A549 (cell line): ENCODE measurements around the gene CATSPERB. TPM values are rescaled to one million over a fixed set of nuclear protein-coding genes. Genes with fewer than 3 reads are reported as not detected.
A peak's percentile ranks its signal among the peaks of the same experiment; 100 is the strongest.

ENCODE experiments used
- ATAC-seq, 2 experiments: fragments of 200-7000 bp in 1 of 2; fragments of >200 bp in 1 of 2; cut with Nextera tagmentation in 1 of 2; cut with Tn5 transposase in 1 of 2; 3 replicates each; pipeline versions ENCODE4 v1.8.0 to v1.9.1; 2018 to 2020; ENCODE audit warnings: mild to moderate bottlenecking in 1 of 2, moderate library complexity in 1 of 2
- CTCF ChIA-PET: fragments of 300-600 bp; sonication (Branson Sonifier 250); formaldehyde crosslinking; extraction: SDS; loops from one replicate; lab custom pipeline; 2021; ENCODE audit warnings: antibody characterized with exemption, inconsistent platforms; lab: Yijun Ruan, JAX
- POLR2A ChIA-PET: fragments of 350-600 bp; formaldehyde crosslinking; extraction: SDS; loops from one replicate; lab custom pipeline; 2021; ENCODE audit warnings: antibody characterized with exemption, inconsistent platforms; lab: Yijun Ruan, JAX
- DNase-seq, 2 experiments: peaks; one replicate each; pipeline versions ENCODE4 v3.0.0 to v3.0.0-alpha.2; 2011 to 2016; ENCODE audit warnings: low read depth in 1 of 2, low spot score in 1 of 2
- FAIRE-seq: peaks from 2 replicates; lab custom pipeline; 2011; peaks lifted over from hg19 to GRCh38; lab: Jason Lieb, UNC
- H3K27ac ChIP-seq, 2 experiments: fragments of >200 bp; sonication (Bioruptor Twin); formaldehyde crosslinking; 3 replicates each; pipeline ENCODE4 v1.5.1; 2016 to 2017
- H3K4me1 ChIP-seq: fragments of >200 bp; sonication (Bioruptor Twin); formaldehyde crosslinking; 3 replicates; pipeline ENCODE4 v1.6.1; 2016
- H3K4me2 ChIP-seq: fragments of >200 bp; sonication (Bioruptor Twin); formaldehyde crosslinking; 3 replicates; pipeline ENCODE4 v1.6.1; 2016
- H3K4me3 ChIP-seq: fragments of >200 bp; sonication (Bioruptor Twin); formaldehyde crosslinking; 3 replicates; pipeline ENCODE4 v1.5.1; 2016
- H3K9me3 ChIP-seq: fragments of >200 bp; sonication (Bioruptor Twin); formaldehyde crosslinking; 3 replicates; pipeline ENCODE4 v1.6.1; 2016
- CBX2 ChIP-seq: fragments of 200-600 bp; sonication (generic); IDR thresholded peaks from 2 replicates; pipeline ENCODE4 v1.6.1; 2016; ENCODE audit warnings: low read depth, mild to moderate bottlenecking, borderline replicate concordance
- CHD4 ChIP-seq: fragments of 200-600 bp; sonication (generic); IDR thresholded peaks from 2 replicates; pipeline ENCODE4 v1.6.1; 2016; ENCODE audit warnings: antibody characterized with exemption, mild to moderate bottlenecking, borderline replicate concordance
- CTCF ChIP-seq: fragments of >200 bp; sonication (Bioruptor Twin); formaldehyde crosslinking; IDR thresholded peaks from 3 replicates; pipeline ENCODE4 v1.5.1; 2016
- FOSB ChIP-seq: fragments of 250-450 bp; sonication (Bioruptor Pico); IDR thresholded peaks from 2 replicates; pipeline ENCODE4 v1.5.0; 2020; ENCODE audit warnings: mild to moderate bottlenecking, moderate library complexity
- HES2 ChIP-seq: fragments of >200 bp; sonication (Bioruptor Twin); formaldehyde crosslinking; IDR thresholded peaks from 2 replicates; pipeline ENCODE4 v1.6.1; 2016
- HEYL ChIP-seq: fragments of 250-450 bp; sonication (Bioruptor Pico); IDR thresholded peaks from 2 replicates; pipeline ENCODE4 v1.8.0; 2021; ENCODE audit warnings: mild to moderate bottlenecking, moderate library complexity
- HMGXB4 ChIP-seq: fragments of 250-450 bp; sonication (Bioruptor Pico); IDR thresholded peaks from 2 replicates; pipeline ENCODE4 v1.5.0; 2021; ENCODE audit warnings: mild to moderate bottlenecking, moderate library complexity, borderline replicate concordance
- HOXA7 ChIP-seq: fragments of 250-450 bp; sonication (Bioruptor Pico); IDR thresholded peaks from 2 replicates; pipeline ENCODE4 v1.5.0; 2020; ENCODE audit warnings: mild to moderate bottlenecking, moderate library complexity
- JUN ChIP-seq, 2 experiments: fragments of >200 bp; sonication (Bioruptor Twin); formaldehyde crosslinking; IDR thresholded peaks; 2 replicates in 1 of 2; 3 replicates in 1 of 2; pipeline ENCODE4 v1.6.1; 2016 to 2017
- MAX ChIP-seq: IDR thresholded peaks from 2 replicates; pipeline ENCODE4 v1.6.1; 2012
- RCOR1 ChIP-seq: fragments of 150-350 bp; IDR thresholded peaks from 2 replicates; pipeline ENCODE4 v1.6.1; 2014; ENCODE audit warnings: antibody characterized with exemption, low read length, low read depth
- RFX5 ChIP-seq: fragments of 450-650 bp; IDR thresholded peaks from 2 replicates; pipeline ENCODE4 v1.7.1; 2014; ENCODE audit warnings: antibody characterized with exemption, mild to moderate bottlenecking, moderate library complexity
- RNF2 ChIP-seq: fragments of 200-600 bp; sonication (generic); IDR thresholded peaks from 2 replicates; pipeline ENCODE4 v1.6.1; 2016; ENCODE audit warnings: low read depth, mild to moderate bottlenecking, antibody characterized with exemption, moderate library complexity, borderline replicate concordance
- TP53 ChIP-seq: fragments of 250-450 bp; sonication (Bioruptor Pico); IDR thresholded peaks from 2 replicates; pipeline ENCODE4 v1.5.0; 2021; ENCODE audit warnings: mild to moderate bottlenecking, moderate library complexity
- ZC3H11A ChIP-seq: fragments of 450-650 bp; IDR thresholded peaks from 2 replicates; pipeline ENCODE4 v1.6.1; 2014; ENCODE audit warnings: antibody characterized with exemption, mild to moderate bottlenecking
- ZNF302 ChIP-seq: fragments of 250-450 bp; sonication (Bioruptor Pico); IDR thresholded peaks from 2 replicates; pipeline ENCODE4 v1.9.0; 2021; ENCODE audit warnings: inconsistent platforms, mild to moderate bottlenecking, moderate library complexity
- WGBS: methylation state at CpG from one replicate; pipeline ENCODE4 v1.1.6; 2017; ENCODE audit errors: missing lambda C conversion rate; 5-methylcytosine and 5-hydroxymethylcytosine counted together
- polyA plus RNA-seq, 4 experiments: library from polyadenylated mRNA; depleted of rRNA in 3 of 4; stranded (reverse); fragments of >200 nt; fragmentation: RNase III in 1 of 4; extraction: RNeasy Plus Mini Kit Qiagen cat#74134 plus additional on column Dnase treatment in 1 of 4; gene quantifications; 2 replicates in 3 of 4; 3 replicates in 1 of 4; pipeline ENCODE4 v1.2.3, GENCODE V29; 2011 to 2017

CATSPERB gene
- polyA plus RNA-seq, 2 of the 4 experiments (the other 2 are of a cell fraction) = 0.05 TPM; not detected in 1

- Histone ChIP-seq H3K4me1 (no peaks in the 10 kb centered on the region), H3K9me3 (no peaks in the 10 kb centered on the region), H3K4me3 (no peak overlapping the region), H3K4me2 (no peak overlapping the region), H3K27ac (no peak overlapping the region)
- ATAC-seq (no peak), DNase-seq (no peak), FAIRE-seq (no peak)
- TF ChIP-seq FOSB (CRISPR knock-in tag) = no peak
- no peak for TF ChIP-seq JUN (IDR thresholded peaks at IDR 0.05)
- TF ChIP-seq HOXA7 (CRISPR knock-in tag) = no peak
- no peak for TF ChIP-seq MAX
- no peak for TF ChIP-seq CBX2
- no peak for TF ChIP-seq RFX5
- no peak for TF ChIP-seq CHD4
- no peak for TF ChIP-seq HEYL (CRISPR knock-in tag)
- no peak for TF ChIP-seq RNF2
- TF ChIP-seq ZC3H11A = no peak
- TF ChIP-seq RCOR1 = no peak
- TF ChIP-seq CTCF = no peak
- no peak for TF ChIP-seq ZNF302 (CRISPR knock-in tag)
- WGBS = 73% methylated on average over 13 of the region's 13 CpGs
- ChIA-PET CTCF (interaction anchor here (0.6 to 1.4 kb wide), 3 partner anchors 19 to 186 kb away, joined by 3 to 4 read pairs (median 3); no protein-coding TSS in a partner anchor), POLR2A (interaction anchor here (0.8 kb wide), 1 partner anchor 64 kb away, joined by 3 read pairs; no protein-coding TSS in a partner anchor)
Observed at GRCh38 chr14:91575469-91576208, 156.2 kb downstream of the CATSPERB start.

GRCh38 chr14:91573894-91574837 lies 157.7 kb downstream of the CATSPERB start:
- DNase-seq = peak; percentile 43 to 62
- Histone ChIP-seq H3K4me1 (no peaks in the 10 kb centered on the region), H3K4me2 (peak overlapping the region; percentile 82), H3K4me3 (peak overlapping the region; percentile 54), H3K9me3 (no peaks in the 10 kb centered on the region), H3K27ac (peak overlapping the region; percentile 18 to 73; a peak in 4 of 6 replicates)
- TF ChIP-seq TP53 (no peak), RFX5 (no peak), FOSB (CRISPR knock-in tag) (no peak), CBX2 (no peak), HMGXB4 (CRISPR knock-in tag) (no peak), HES2 (no peak)
- no peak for FAIRE-seq
- ChIA-PET POLR2A (interaction anchor here (0.8 kb wide), 1 partner anchor 63 kb away, joined by 3 read pairs; no protein-coding TSS in a partner anchor), CTCF (interaction anchor here (1.4 to 1.5 kb wide), 2 partner anchors 26 to 156 kb away, joined by 3 read pairs; partner anchors contain the start of gene CCDC88C)
- peak; percentile 86 to 90 for ATAC-seq
- 2% methylated on average over 32 of the region's 59 CpGs for WGBS
